Trophoblast cell (in vitro differentiated cells and primary cell): ENCODE data around the gene BHMT2.

Experiments
- DNase-seq, 2 donors: peaks; one replicate each; pipeline ENCODE4 v3.0.0-alpha.2; 2016
- H2AFZ ChIP-seq: 2 replicates; pipeline ENCODE4 v1.6.1; 2013; ENCODE audit warnings: low read length, moderate library complexity, mild to moderate bottlenecking; ENCODE audit not compliant: insufficient read depth, poor library complexity
- H2AK5ac ChIP-seq: 2 replicates; pipeline ENCODE4 v1.6.1; 2013; ENCODE audit warnings: mild to moderate bottlenecking, low read length
- H2BK120ac ChIP-seq: 2 replicates; pipeline ENCODE4 v1.6.1; 2013; ENCODE audit warnings: low read length, mild to moderate bottlenecking, moderate library complexity; ENCODE audit not compliant: insufficient read depth, poor library complexity
- H2BK12ac ChIP-seq: 2 replicates; pipeline ENCODE4 v1.6.1; 2013; ENCODE audit warnings: mild to moderate bottlenecking, low read length, moderate library complexity
- H2BK5ac ChIP-seq: 2 replicates; pipeline ENCODE4 v1.6.1; 2013; ENCODE audit warnings: low read length, low read depth, moderate library complexity, mild to moderate bottlenecking; ENCODE audit not compliant: poor library complexity
- H3K14ac ChIP-seq: 2 replicates; pipeline ENCODE4 v1.6.1; 2013; ENCODE audit warnings: mild to moderate bottlenecking, low read length
- H3K18ac ChIP-seq: 2 replicates; pipeline ENCODE4 v1.6.1; 2013; ENCODE audit warnings: mild to moderate bottlenecking, low read length
- H3K23ac ChIP-seq: 2 replicates; pipeline ENCODE4 v1.6.1; 2013; ENCODE audit warnings: low read length
- H3K27ac ChIP-seq: 2 replicates; pipeline ENCODE4 v1.5.1; 2013; ENCODE audit warnings: low read depth, mild to moderate bottlenecking, inconsistent platforms, low read length, moderate library complexity
- H3K27me3 ChIP-seq: 2 replicates; pipeline ENCODE4 v1.6.1; 2013; ENCODE audit warnings: inconsistent platforms, mild to moderate bottlenecking, low read length, moderate library complexity; ENCODE audit not compliant: insufficient read depth
- H3K36me3 ChIP-seq, 2 experiments: 1 replicate in 1 of 2; 2 replicates in 1 of 2; pipeline ENCODE4 v1.6.1; 2013; ENCODE audit warnings: low read length in 2 of 2, mild to moderate bottlenecking in 2 of 2, moderate library complexity in 1 of 2; ENCODE audit not compliant: insufficient read depth in 2 of 2, control insufficient read depth in 1 of 2
- H3K4ac ChIP-seq: 2 replicates; pipeline ENCODE4 v1.6.1; 2013; ENCODE audit warnings: low read depth, mild to moderate bottlenecking, low read length, moderate library complexity
- H3K4me1 ChIP-seq, 2 experiments: 1 replicate in 1 of 2; 2 replicates in 1 of 2; pipeline ENCODE4 v1.6.1; 2013; ENCODE audit warnings: low read length in 2 of 2, mild to moderate bottlenecking in 2 of 2, moderate library complexity in 1 of 2; ENCODE audit not compliant: insufficient read depth in 2 of 2, control insufficient read depth in 1 of 2
- H3K4me2 ChIP-seq: 2 replicates; pipeline ENCODE4 v1.6.1; 2013; ENCODE audit warnings: inconsistent platforms, mild to moderate bottlenecking, low read length, moderate library complexity
- H3K4me3 ChIP-seq: 2 replicates; pipeline ENCODE4 v1.5.1; 2013; ENCODE audit warnings: mild to moderate bottlenecking, low read depth, low read length, inconsistent platforms
- H3K79me1 ChIP-seq: one replicate; pipeline ENCODE4 v1.6.1; 2013; ENCODE audit warnings: low read length
- H3K79me2 ChIP-seq: 2 replicates; pipeline ENCODE4 v1.6.1; 2013; ENCODE audit warnings: low read length, mild to moderate bottlenecking; ENCODE audit not compliant: control insufficient read depth, insufficient read depth, poor library complexity
- H3K9ac ChIP-seq: 2 replicates; pipeline ENCODE4 v1.6.1; 2013; ENCODE audit warnings: mild to moderate bottlenecking, low read length
- H3K9me3 ChIP-seq: 2 replicates; pipeline ENCODE4 v1.6.1; 2013; ENCODE audit warnings: low read depth, mild to moderate bottlenecking, control low read depth, inconsistent platforms, low read length; ENCODE audit not compliant: insufficient read depth
- H4K12ac ChIP-seq: 2 replicates; pipeline ENCODE4 v1.6.1; 2013; ENCODE audit warnings: low read depth, mild to moderate bottlenecking, low read length, moderate library complexity
- H4K8ac ChIP-seq: 2 replicates; pipeline ENCODE4 v1.6.1; 2013; ENCODE audit warnings: low read depth, mild to moderate bottlenecking, low read length, moderate library complexity
- H4K91ac ChIP-seq: one replicate; pipeline ENCODE4 v1.6.1; 2013; ENCODE audit warnings: low read depth, mild to moderate bottlenecking, low read length, moderate library complexity
- WGBS: extraction: QIAGEN DNeasy Blood & Tissue Kit; methylation state at CpG from one replicate; pipeline ENCODE4 v1.1.7; 2013; ENCODE audit warnings: missing lambda C conversion rate; ENCODE audit not compliant: insufficient read length, insufficient coverage; ENCODE audit errors: extremely low coverage; 5-methylcytosine and 5-hydroxymethylcytosine counted together

The BHMT2 gene

GRCh38 chr5:79133121-79133656, 63.6 kb downstream of the BHMT2 start:
- H3K79me2 ChIP-seq, result no peaks in the 10 kb centered on the region
- H3K4me1 ChIP-seq, result no peaks in the 10 kb centered on the region
- DNase-seq, result peak in 1 of 2 donors; percentile 83
- H3K27me3 ChIP-seq, result no peaks in the 10 kb centered on the region
- H3K4me2 ChIP-seq, result peak overlapping the region; percentile 32
- no peak overlapping the region for H2BK12ac ChIP-seq
- H3K4me3 ChIP-seq, result no peak overlapping the region
- H3K36me3 ChIP-seq, result no peaks in the 10 kb centered on the region
- H4K91ac ChIP-seq, result no peak overlapping the region
- no peak overlapping the region for H2AK5ac ChIP-seq
- no peaks in the 10 kb centered on the region for H3K9me3 ChIP-seq
- H3K4ac ChIP-seq, result no peak overlapping the region
- no peak overlapping the region for H2AFZ ChIP-seq
- H4K8ac ChIP-seq, result no peak overlapping the region
- no peaks in the 10 kb centered on the region for H3K79me1 ChIP-seq
- H3K9ac ChIP-seq, result no peak overlapping the region
- H3K27ac ChIP-seq, result no peak overlapping the region
- H3K23ac ChIP-seq, result no peak overlapping the region
- no peak overlapping the region for H3K14ac ChIP-seq
- H3K18ac ChIP-seq, result no peak overlapping the region
- no peak overlapping the region for H4K12ac ChIP-seq
- no peak overlapping the region for H2BK5ac ChIP-seq
- WGBS, result no CpG with 5 or more reads among the region's 4 CpGs
- H2BK120ac ChIP-seq, result no peak overlapping the region

GRCh38 chr5:79133657-79134451, 64.3 kb downstream of the BHMT2 start:
- no peak overlapping the region for H4K8ac ChIP-seq
- H4K91ac ChIP-seq, result no peak overlapping the region
- H3K4ac ChIP-seq, result no peak overlapping the region
- H2BK5ac ChIP-seq, result no peak overlapping the region
- no peak overlapping the region for H3K18ac ChIP-seq
- H3K79me2 ChIP-seq, result no peaks in the 10 kb centered on the region
- H3K4me1 ChIP-seq, result no peaks in the 10 kb centered on the region
- no peak overlapping the region for H3K9ac ChIP-seq
- no peak overlapping the region for H3K27ac ChIP-seq
- H2AK5ac ChIP-seq, result no peak overlapping the region
- no peaks in the 10 kb centered on the region for H3K79me1 ChIP-seq
- no peaks in the 10 kb centered on the region for H3K36me3 ChIP-seq
- H2AFZ ChIP-seq, result no peak overlapping the region
- no peak overlapping the region for H4K12ac ChIP-seq
- H2BK12ac ChIP-seq, result no peak overlapping the region
- H3K23ac ChIP-seq, result no peak overlapping the region
- DNase-seq, result peak; percentile 59 to 84
- no peak overlapping the region for H3K4me3 ChIP-seq
- H2BK120ac ChIP-seq, result no peak overlapping the region
- WGBS, result no CpG with 5 or more reads among the region's 11 CpGs
- H3K9me3 ChIP-seq, result no peaks in the 10 kb centered on the region
- H3K27me3 ChIP-seq, result no peaks in the 10 kb centered on the region
- no peak overlapping the region for H3K14ac ChIP-seq
- H3K4me2 ChIP-seq, result peak overlapping the region; percentile 32

GRCh38 chr5:79135790-79136553, 66.4 kb downstream of the BHMT2 start:
- no peaks in the 10 kb centered on the region for H3K4me1 ChIP-seq
- no peak overlapping the region for H3K27ac ChIP-seq
- H3K9ac ChIP-seq, result no peak overlapping the region
- DNase-seq, result no peak
- no peak overlapping the region for H3K4ac ChIP-seq
- H4K12ac ChIP-seq, result no peak overlapping the region
- H4K91ac ChIP-seq, result no peak overlapping the region
- H3K9me3 ChIP-seq, result no peaks in the 10 kb centered on the region
- no peaks in the 10 kb centered on the region for H3K27me3 ChIP-seq
- H4K8ac ChIP-seq, result no peak overlapping the region
- no peak overlapping the region for H2AFZ ChIP-seq
- H3K79me2 ChIP-seq, result no peaks in the 10 kb centered on the region
- no peak overlapping the region for H2BK12ac ChIP-seq
- no peaks in the 10 kb centered on the region for H3K36me3 ChIP-seq
- no peak overlapping the region for H3K18ac ChIP-seq
- no peak overlapping the region for H2BK120ac ChIP-seq
- no peak overlapping the region for H2AK5ac ChIP-seq
- no peak overlapping the region for H3K23ac ChIP-seq
- H3K79me1 ChIP-seq, result no peaks in the 10 kb centered on the region
- no peak overlapping the region for H3K4me3 ChIP-seq
- H3K4me2 ChIP-seq, result no peak overlapping the region
- no CpG with 5 or more reads among the region's 5 CpGs for WGBS
- H2BK5ac ChIP-seq, result no peak overlapping the region
- no peak overlapping the region for H3K14ac ChIP-seq

- Histone ChIP-seq H2BK5ac (no peak overlapping the region), H3K4me3 (no peak overlapping the region), H3K4me2 (no peak overlapping the region), H4K8ac (no peak overlapping the region), H4K12ac (no peak overlapping the region), H3K18ac (no peak overlapping the region), H4K91ac (no peak overlapping the region), H3K79me2 (no peaks in the 10 kb centered on the region), H3K4ac (no peak overlapping the region), H3K27me3 (no peaks in the 10 kb centered on the region), H3K9ac (no peak overlapping the region), H3K9me3 (no peaks in the 10 kb centered on the region), H2AK5ac (no peak overlapping the region), H2BK12ac (no peak overlapping the region), H3K4me1 (no peaks in the 10 kb centered on the region), H2BK120ac (no peak overlapping the region), H3K79me1 (no peaks in the 10 kb centered on the region), H3K36me3 (no peaks in the 10 kb centered on the region), H3K23ac (no peak overlapping the region), H2AFZ (no peak overlapping the region), H3K27ac (no peak overlapping the region), H3K14ac (no peak overlapping the region)
- no peak for DNase-seq
- WGBS, result no CpG with 5 or more reads among the region's 2 CpGs
Measured at GRCh38 chr5:79136618-79137017, 67.1 kb downstream of the BHMT2 start.
